PC-9 (cell line): Measurements from ENCODE around the gene ANO9. TPM values are rescaled to one million over a fixed set of nuclear protein-coding genes. Genes with fewer than 3 reads are reported as not detected.

Experiments used
- BruUV-seq: library from RNA; stranded (reverse); fragments of 400-500 nt; replicated peaks from 2 replicates; lab custom pipeline; 2021; lab: Mats Ljungman, UMichigan
- CTCF ChIA-PET: fragments of 300-600 bp; sonication (Branson Sonifier 250); formaldehyde crosslinking; loops from one replicate; lab custom pipeline; 2022; ENCODE audit warnings: antibody characterized with exemption; lab: Charles Lee
- POLR2A ChIA-PET: fragments of 300-600 bp; sonication (Branson Sonifier 250); formaldehyde crosslinking; loops from one replicate; lab custom pipeline; 2022; ENCODE audit warnings: antibody characterized with exemption; ENCODE audit not compliant: unreplicated experiment; lab: Charles Lee
- DNase-seq, 2 experiments: peaks; one replicate each; pipeline versions ENCODE4 v3.0.0 to v3.0.0-alpha.2; 2015 to 2022; ENCODE audit warnings: mixed read lengths in 1 of 2
- H2AFZ ChIP-seq: fragments of 200-600 bp; sonication (generic); 2 replicates; pipeline ENCODE4 v1.8.1; 2017; ENCODE audit warnings: antibody characterized with exemption
- H3F3A ChIP-seq: fragments of 200-600 bp; sonication (generic); 2 replicates; pipeline ENCODE4 v1.8.1; 2017; ENCODE audit warnings: antibody characterized with exemption, mild to moderate bottlenecking, low read depth; ENCODE audit not compliant: insufficient read depth
- H3K27ac ChIP-seq: fragments of 200-600 bp; sonication (generic); 2 replicates; pipeline ENCODE4 v1.6.1; 2016; ENCODE audit warnings: mixed run types
- H3K27me3 ChIP-seq: fragments of 200-600 bp; sonication (generic); 2 replicates; pipeline ENCODE4 v1.6.1; 2016; ENCODE audit warnings: low read depth, mixed run types; ENCODE audit not compliant: insufficient read depth
- H3K36me3 ChIP-seq: fragments of 200-600 bp; sonication (generic); 2 replicates; pipeline ENCODE4 v1.6.1; 2016; ENCODE audit warnings: low read depth, mixed run types
- H3K4me1 ChIP-seq: fragments of 200-600 bp; sonication (generic); replicated peaks from 2 replicates; pipeline ENCODE4 v1.6.1; 2016; ENCODE audit warnings: mixed run types; ENCODE audit not compliant: insufficient read depth
- H3K4me2 ChIP-seq: fragments of 200-600 bp; sonication (generic); 2 replicates; pipeline ENCODE4 v1.6.1; 2017; ENCODE audit warnings: mixed run types
- H3K4me3 ChIP-seq: fragments of 200-600 bp; sonication (generic); 2 replicates; pipeline ENCODE4 v1.6.1; 2016; ENCODE audit warnings: mixed run types
- H3K79me2 ChIP-seq: fragments of 200-600 bp; sonication (generic); 2 replicates; pipeline ENCODE4 v1.6.1; 2017; ENCODE audit warnings: low read depth, mixed run types
- H3K9me2 ChIP-seq: fragments of 200-600 bp; sonication (generic); 2 replicates; pipeline ENCODE4 v1.8.1; 2017; ENCODE audit warnings: mild to moderate bottlenecking; ENCODE audit not compliant: insufficient read depth
- H3K9me3 ChIP-seq: fragments of 200-600 bp; sonication (generic); 2 replicates; pipeline ENCODE4 v1.8.1; 2016; ENCODE audit warnings: low read depth; ENCODE audit not compliant: insufficient read depth
- H4K20me1 ChIP-seq: fragments of 200-600 bp; sonication (generic); 2 replicates; pipeline ENCODE4 v1.8.1; 2017; ENCODE audit not compliant: insufficient read depth
- CTCF ChIP-seq: fragments of 200-600 bp; sonication (generic); conservative IDR thresholded peaks from 2 replicates; pipeline ENCODE4 v1.6.1; 2017; ENCODE audit warnings: mixed run types, antibody characterized with exemption, mild to moderate bottlenecking, moderate library complexity
- EZH2 ChIP-seq: fragments of 200-600 bp; sonication (generic); IDR thresholded peaks from 2 replicates; pipeline ENCODE4 v1.8.0; 2017; ENCODE audit warnings: antibody characterized with exemption, low read depth
- intact Hi-C: fragments of 100-400 bp; cut with micrococcal nuclease; formaldehyde crosslinking; loops from one replicate; pipeline ENCODE4 v1.10.0; 2022; ENCODE audit not compliant: unreplicated experiment
- total RNA-seq: library from RNA; stranded (reverse); gene quantifications from 2 replicates; pipeline ENCODE4 v1.2.3, GENCODE V29; 2021

ANO9 gene
- total RNA-seq, 1 experiment from 2014 or later, result 18.1 TPM

GRCh38 chr11:416757-417621 is 24.8 kb downstream of the ANO9 start:
- H3K79me2 ChIP-seq, result 0 out of 2 replicates have a peak, but pooled peaks cover 4% of the 10 kb centered on the region
- H3K27me3 ChIP-seq, result no peaks in the 10 kb centered on the region
- intact Hi-C loops, result no loop called here
- no peaks in the 10 kb centered on the region for H3K9me2 ChIP-seq
- TSS peak; percentile 55 for BruUV-seq
- H3F3A ChIP-seq, result no peaks in the 10 kb centered on the region
- no peaks in the 10 kb centered on the region for H3K36me3 ChIP-seq
- H3K4me1 ChIP-seq, result peaks cover 5% of the 10 kb centered on the region
- peak overlapping the region; percentile 77 for H2AFZ ChIP-seq
- H3K4me2 ChIP-seq, result peak overlapping the region; percentile 76
- TF ChIP-seq EZH2 (no peak), CTCF (no peak)
- no peaks in the 10 kb centered on the region for H3K9me3 ChIP-seq
- ChIA-PET POLR2A (no interaction called here), CTCF (interaction anchor here (0.7 kb wide), 1 partner anchor 31 kb away, joined by 4 read pairs; no protein-coding TSS in a partner anchor)
- no peak overlapping the region for H3K27ac ChIP-seq
- no peaks in the 10 kb centered on the region; the same call in 1 of the 2 replicates for H4K20me1 ChIP-seq
- DNase-seq, result peak; percentile 37 to 79
- H3K4me3 ChIP-seq, result peak overlapping the region; percentile 81

GRCh38 chr11:416051-416756 is 25.6 kb downstream of the ANO9 start:
- Histone ChIP-seq H3K4me3 (peak overlapping the region; percentile 81), H3K9me2 (no peaks in the 10 kb centered on the region), H3K9me3 (no peaks in the 10 kb centered on the region), H3F3A (no peaks in the 10 kb centered on the region), H4K20me1 (no peaks in the 10 kb centered on the region; the same call in 1 of the 2 replicates), H3K4me2 (peak overlapping the region; percentile 76), H3K79me2 (0 out of 2 replicates have a peak, but pooled peaks cover 4% of the 10 kb centered on the region), H3K36me3 (no peaks in the 10 kb centered on the region), H3K27me3 (no peaks in the 10 kb centered on the region), H3K27ac (no peak overlapping the region), H3K4me1 (peaks cover 5% of the 10 kb centered on the region), H2AFZ (no peak overlapping the region)
- no peak for DNase-seq
- intact Hi-C loops, result no loop called here
- TF ChIP-seq CTCF (no peak), EZH2 (no peak)
- ChIA-PET POLR2A (no interaction called here), CTCF (interaction anchor here (0.7 kb wide), 1 partner anchor 32 kb away, joined by 4 read pairs; no protein-coding TSS in a partner anchor)
- BruUV-seq, result no TSS peak

- CTCF ChIA-PET, result no interaction called here
Measured at GRCh38 chr11:415640-416041, 26.2 kb downstream of the ANO9 start.

More at GRCh38 chr11:415640-416041, 26.2 kb downstream of the ANO9 start:
- no peak for DNase-seq
- no peak for TF ChIP-seq CTCF
- POLR2A ChIA-PET, result no interaction called here
- Histone ChIP-seq H2AFZ (no peak overlapping the region), H3K27me3 (no peaks in the 10 kb centered on the region), H3K4me1 (peaks cover 5% of the 10 kb centered on the region), H3K79me2 (0 out of 2 replicates have a peak, but pooled peaks cover 4% of the 10 kb centered on the region), H3K36me3 (no peaks in the 10 kb centered on the region), H3K27ac (no peak overlapping the region), H4K20me1 (no peaks in the 10 kb centered on the region; the same call in 1 of the 2 replicates), H3K9me3 (no peaks in the 10 kb centered on the region), H3K9me2 (no peaks in the 10 kb centered on the region), H3F3A (no peaks in the 10 kb centered on the region), H3K4me3 (peak overlapping the region; percentile 81; the same call in 1 of the 2 replicates), H3K4me2 (peak overlapping the region; percentile 76)
- intact Hi-C loops, result no loop called here
- no TSS peak for BruUV-seq
